Measurements from ENCODE around the gene AP2S1. TPM values are rescaled to one million over a fixed set of nuclear protein-coding genes. Genes with fewer than 3 reads are reported as not detected.

The AP2S1 gene
- total and polyA plus RNA-seq, 2 donors (not counting 1 experiment from before 2014, with no cell fraction given), result 143 to 201 TPM

DNA sequence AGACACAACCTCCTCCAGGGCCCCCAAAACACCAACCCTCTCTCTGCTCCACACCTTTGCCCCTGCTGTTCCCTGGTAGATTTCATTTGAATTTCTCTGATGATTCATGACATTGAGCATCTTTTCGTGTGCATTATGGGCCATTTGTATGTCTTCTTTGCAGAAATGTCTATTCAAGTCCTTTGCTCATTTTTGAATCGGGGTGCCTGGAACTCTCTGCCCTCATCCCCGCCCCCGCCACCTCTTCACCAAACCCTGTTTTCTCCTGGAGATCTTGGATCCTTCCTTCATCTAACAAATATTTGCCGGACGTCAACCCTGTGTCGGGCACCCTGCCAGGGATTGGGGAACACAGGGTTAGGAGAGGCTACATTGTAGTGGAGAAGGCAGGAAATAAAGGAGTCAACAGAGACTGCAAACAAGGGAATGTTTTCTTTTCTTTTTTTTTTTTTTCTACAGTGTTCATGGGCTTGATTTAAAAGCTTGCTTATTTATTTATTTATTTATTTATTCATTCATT is 36.7 kb downstream of the AP2S1 start:
- no peak overlapping the region for H3K27ac ChIP-seq (ENCODE audit: insufficient read depth, low read length)
- no peak overlapping the region for H3K4me3 ChIP-seq (replicated peaks in 1 of 4; ENCODE audit: control extremely low read depth in 1 of 4, insufficient read depth in 1 of 4, low read depth in 3 of 4, low read length in 4 of 4)
- H3K27me3 ChIP-seq (ENCODE audit: control insufficient read depth, insufficient read depth, low read length), result no peaks in the 10 kb centered on the region
- no peak overlapping the region for H3K9ac ChIP-seq (ENCODE audit: insufficient read depth, low read length)
- H3K9me3 ChIP-seq (ENCODE audit: control insufficient read depth, insufficient read depth, low read depth, low read length), result no peaks in the 10 kb centered on the region
- no peaks in the 10 kb centered on the region for H3K4me1 ChIP-seq (ENCODE audit: control insufficient read depth, extremely low read depth, insufficient read depth, low read length)
- H4K20me1 ChIP-seq (ENCODE audit: control insufficient read depth, extremely low read depth, insufficient read depth, low read length), result no peaks in the 10 kb centered on the region
- H2AFZ ChIP-seq (ENCODE audit: low read length), result no peak overlapping the region
- no peaks in the 10 kb centered on the region for H3K36me3 ChIP-seq (ENCODE audit: control insufficient read depth, insufficient read depth, low read length)
- no peak overlapping the region for H3K4me2 ChIP-seq (ENCODE audit: extremely low read depth, insufficient read depth, low read length)
- peak; percentile 44 to 75 for DNase-seq (ENCODE audit: low read depth in 2 of 2)
- no peak for TF ChIP-seq EZH2 (IDR thresholded peaks at IDR 0.05; ENCODE audit: low read length, missing control alignments)
- TF ChIP-seq, protein P1, sequence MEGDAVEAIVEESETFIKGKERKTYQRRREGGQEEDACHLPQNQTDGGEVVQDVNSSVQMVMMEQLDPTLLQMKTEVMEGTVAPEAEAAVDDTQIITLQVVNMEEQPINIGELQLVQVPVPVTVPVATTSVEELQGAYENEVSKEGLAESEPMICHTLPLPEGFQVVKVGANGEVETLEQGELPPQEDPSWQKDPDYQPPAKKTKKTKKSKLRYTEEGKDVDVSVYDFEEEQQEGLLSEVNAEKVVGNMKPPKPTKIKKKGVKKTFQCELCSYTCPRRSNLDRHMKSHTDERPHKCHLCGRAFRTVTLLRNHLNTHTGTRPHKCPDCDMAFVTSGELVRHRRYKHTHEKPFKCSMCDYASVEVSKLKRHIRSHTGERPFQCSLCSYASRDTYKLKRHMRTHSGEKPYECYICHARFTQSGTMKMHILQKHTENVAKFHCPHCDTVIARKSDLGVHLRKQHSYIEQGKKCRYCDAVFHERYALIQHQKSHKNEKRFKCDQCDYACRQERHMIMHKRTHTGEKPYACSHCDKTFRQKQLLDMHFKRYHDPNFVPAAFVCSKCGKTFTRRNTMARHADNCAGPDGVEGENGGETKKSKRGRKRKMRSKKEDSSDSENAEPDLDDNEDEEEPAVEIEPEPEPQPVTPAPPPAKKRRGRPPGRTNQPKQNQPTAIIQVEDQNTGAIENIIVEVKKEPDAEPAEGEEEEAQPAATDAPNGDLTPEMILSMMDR (conservative IDR thresholded peaks at IDR 0.05 in 1 of 2, IDR thresholded peaks at IDR 0.05 in 1 of 2; ENCODE audit: low read depth in 1 of 2, low read length in 2 of 2), result no peak
- no peaks in the 10 kb centered on the region for H3K79me2 ChIP-seq (ENCODE audit: control insufficient read depth, insufficient read depth, low read length)

DNA sequence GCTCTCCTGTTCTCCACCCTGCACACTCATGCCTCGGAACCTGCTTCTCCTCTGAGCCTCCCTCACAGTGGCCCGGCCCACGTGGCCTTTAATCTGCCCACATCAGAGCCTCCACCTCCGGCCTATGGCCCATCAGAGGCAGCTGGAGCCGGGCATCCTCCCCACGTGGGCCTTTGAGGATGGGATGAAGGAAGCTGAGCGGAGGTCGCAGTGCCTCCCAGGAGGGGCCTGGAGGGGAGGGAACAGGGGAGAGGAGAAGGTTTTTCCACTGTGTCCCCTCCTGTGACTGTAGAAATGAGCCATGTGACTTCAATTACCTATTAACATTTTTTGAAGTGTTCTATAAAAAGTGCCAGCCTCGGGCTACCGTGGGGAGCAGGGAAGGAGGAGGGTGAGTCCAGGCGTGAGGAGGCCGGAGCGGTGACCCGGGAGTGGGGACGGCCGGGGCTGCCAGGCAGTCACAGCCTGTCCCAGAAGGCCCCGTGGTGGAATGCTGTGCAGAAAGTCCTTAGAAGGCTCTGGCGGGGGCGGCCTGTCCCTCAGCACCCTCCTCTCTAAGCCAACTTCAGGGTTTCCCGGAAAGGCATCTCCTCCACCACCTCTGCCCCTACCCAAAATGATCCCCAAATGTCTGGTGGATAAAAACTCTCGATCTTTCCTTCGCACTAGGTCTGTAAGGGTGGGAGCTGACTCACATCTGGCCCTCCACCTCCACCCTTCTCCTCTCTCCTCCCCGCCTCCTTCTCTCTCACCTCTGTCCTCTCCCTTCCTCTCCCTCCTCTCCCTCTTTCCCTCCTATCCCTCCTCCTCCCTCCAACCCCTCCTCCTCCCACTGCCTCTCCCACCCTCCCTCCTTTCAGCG is 37.4 kb downstream of the AP2S1 start:
- no peak overlapping the region for H3K9ac ChIP-seq (ENCODE audit: insufficient read depth, low read length)
- H3K27me3 ChIP-seq (ENCODE audit: control insufficient read depth, insufficient read depth, low read length), result no peaks in the 10 kb centered on the region
- no peaks in the 10 kb centered on the region for H3K4me1 ChIP-seq (ENCODE audit: control insufficient read depth, extremely low read depth, insufficient read depth, low read length)
- H3K4me2 ChIP-seq (ENCODE audit: extremely low read depth, insufficient read depth, low read length), result no peak overlapping the region
- H3K79me2 ChIP-seq (ENCODE audit: control insufficient read depth, insufficient read depth, low read length), result no peaks in the 10 kb centered on the region
- TF ChIP-seq, protein P1 (conservative IDR thresholded peaks at IDR 0.05 in 1 of 2, IDR thresholded peaks at IDR 0.05 in 1 of 2; ENCODE audit: low read depth in 1 of 2, low read length in 2 of 2), result no peak
- no peak for TF ChIP-seq EZH2 (IDR thresholded peaks at IDR 0.05; ENCODE audit: low read length, missing control alignments)
- H4K20me1 ChIP-seq (ENCODE audit: control insufficient read depth, extremely low read depth, insufficient read depth, low read length), result no peaks in the 10 kb centered on the region
- H3K36me3 ChIP-seq (ENCODE audit: control insufficient read depth, insufficient read depth, low read length), result no peaks in the 10 kb centered on the region
- no peak overlapping the region for H2AFZ ChIP-seq (ENCODE audit: low read length)
- no peaks in the 10 kb centered on the region for H3K9me3 ChIP-seq (ENCODE audit: control insufficient read depth, insufficient read depth, low read depth, low read length)
- no peak for DNase-seq (ENCODE audit: low read depth in 2 of 2)
- H3K4me3 ChIP-seq (replicated peaks in 1 of 4; ENCODE audit: control extremely low read depth in 1 of 4, insufficient read depth in 1 of 4, low read depth in 3 of 4, low read length in 4 of 4), result no peak overlapping the region
- no peak overlapping the region for H3K27ac ChIP-seq (ENCODE audit: insufficient read depth, low read length)

DNA sequence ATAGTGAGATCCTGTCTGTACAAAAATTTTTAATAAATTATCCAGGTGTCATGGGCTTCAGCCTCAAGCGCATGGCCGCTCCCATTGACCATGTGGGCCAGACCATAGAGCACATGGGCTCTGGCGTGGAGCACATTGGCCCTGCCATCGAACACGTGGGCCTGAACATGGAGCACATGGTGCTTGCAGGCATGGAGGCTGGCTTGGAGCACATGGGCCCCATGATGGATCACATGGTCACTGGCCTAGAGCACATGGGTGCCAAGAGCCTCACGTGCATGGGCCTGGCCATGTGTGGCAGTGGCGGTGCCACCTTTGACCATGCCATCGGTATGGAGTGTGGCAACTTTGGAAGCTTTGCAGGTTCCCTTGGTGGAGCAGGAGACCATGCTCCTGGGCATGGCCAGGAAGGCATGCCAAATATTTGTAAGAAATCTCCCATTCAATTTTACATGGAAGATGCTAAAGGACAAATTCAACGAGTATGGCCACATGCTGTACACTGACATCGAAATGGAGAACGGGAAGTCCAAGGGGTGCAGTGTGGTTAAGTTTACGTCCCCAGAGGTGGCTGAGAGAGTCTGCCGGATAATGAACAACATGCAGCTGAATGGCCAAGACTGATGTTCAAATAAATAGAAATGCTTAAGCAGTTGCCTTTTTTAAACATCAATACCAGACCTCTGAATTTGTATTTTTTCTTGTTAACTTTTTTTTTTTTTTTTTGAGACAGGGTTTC is 40.9 kb downstream of the AP2S1 start:
- no peak for DNase-seq (ENCODE audit: low read depth in 2 of 2)
- H3K36me3 ChIP-seq (ENCODE audit: control insufficient read depth, insufficient read depth, low read length), result no peaks in the 10 kb centered on the region
- H3K4me2 ChIP-seq (ENCODE audit: extremely low read depth, insufficient read depth, low read length), result no peak overlapping the region
- no peaks in the 10 kb centered on the region for H3K79me2 ChIP-seq (ENCODE audit: control insufficient read depth, insufficient read depth, low read length)
- no peaks in the 10 kb centered on the region for H3K9me3 ChIP-seq (ENCODE audit: control insufficient read depth, insufficient read depth, low read depth, low read length)
- no peak overlapping the region for H3K9ac ChIP-seq (ENCODE audit: insufficient read depth, low read length)
- H3K27me3 ChIP-seq (ENCODE audit: control insufficient read depth, insufficient read depth, low read length), result no peaks in the 10 kb centered on the region
- no peak overlapping the region for H2AFZ ChIP-seq (ENCODE audit: low read length)
- TF ChIP-seq, protein P1 (conservative IDR thresholded peaks at IDR 0.05 in 1 of 2, IDR thresholded peaks at IDR 0.05 in 1 of 2; ENCODE audit: low read depth in 1 of 2, low read length in 2 of 2), result no peak
- TF ChIP-seq EZH2 (IDR thresholded peaks at IDR 0.05; ENCODE audit: low read length, missing control alignments), result no peak
- no peak overlapping the region for H3K4me3 ChIP-seq (replicated peaks in 1 of 4; ENCODE audit: control extremely low read depth in 1 of 4, insufficient read depth in 1 of 4, low read depth in 3 of 4, low read length in 4 of 4)
- no peak overlapping the region for H3K27ac ChIP-seq (ENCODE audit: insufficient read depth, low read length)
- no peaks in the 10 kb centered on the region for H4K20me1 ChIP-seq (ENCODE audit: control insufficient read depth, extremely low read depth, insufficient read depth, low read length)
- no peaks in the 10 kb centered on the region for H3K4me1 ChIP-seq (ENCODE audit: control insufficient read depth, extremely low read depth, insufficient read depth, low read length)
